B cell (primary cell): ENCODE results near the gene TRIM38. TPM values are rescaled to one million over a fixed set of nuclear protein-coding genes. Genes with fewer than 3 reads are reported as not detected.

Experiments
- polyA plus RNA-seq: library from polyadenylated mRNA; depleted of rRNA; stranded (reverse); fragments of >200 nt; gene quantifications from 2 replicates; pipeline ENCODE4 v1.2.3, GENCODE V29; 2012
- small RNA-seq: library from RNA; depleted of rRNA; stranded (forward); fragments of <200 nt; gene quantifications from one replicate; pipeline ENCODE3, GENCODE V24; 2012; ENCODE audit warnings: low replicate concordance, low read depth; ENCODE audit not compliant: insufficient read length
- total RNA-seq, 2 donors: library from RNA; stranded (reverse); fragments of 120-200 nt in 1 of 2; gene quantifications; 1 replicate in 1 of 2; 2 replicates in 1 of 2; pipeline versions ENCODE4 v1.2.3 to v1.2.4, GENCODE V29; 2013 to 2022

The TRIM38 gene
- total and polyA plus RNA-seq, 2 donors (not counting 1 experiment from before 2014, with no cell fraction given) = 29.3 to 57.2 TPM

Small RNA genes within 50 kb of the gene (small RNA-seq; reads per million reads assigned to genes)
- gene HIST1H1PS2 = not detected

Other genes with a start within 250 kb of the TRIM38 start
- not detected in 2 replicates for gene SLC17A4, start 208.1 kb upstream of the TRIM38 start, total RNA-seq
- not detected in 2 replicates for gene SLC17A4, start 208.1 kb upstream of the TRIM38 start, polyA plus RNA-seq
- gene SLC17A1, start 130.8 kb upstream of the TRIM38 start, total RNA-seq = not detected in 2 replicates
- not detected in 2 replicates for gene SLC17A1, start 130.8 kb upstream of the TRIM38 start, polyA plus RNA-seq
- not detected in 2 replicates for gene SLC17A3, start 88.6 kb upstream of the TRIM38 start, total RNA-seq
- gene SLC17A3, start 88.6 kb upstream of the TRIM38 start, polyA plus RNA-seq = 0.19 TPM in 1 of 2 replicates, not detected in the other
- not detected in 2 replicates for gene SLC17A2, start 32.1 kb upstream of the TRIM38 start, total RNA-seq
- gene SLC17A2, start 32.1 kb upstream of the TRIM38 start, polyA plus RNA-seq = not detected in 2 replicates
- gene HFE, start 124.6 kb downstream of the TRIM38 start, total RNA-seq = 6.3 and 6.5 TPM in 2 replicates
- gene HFE, start 124.6 kb downstream of the TRIM38 start, polyA plus RNA-seq = 3.0 and 5.9 TPM in 2 replicates